Cardiac muscle cell (in vitro differentiated cells and primary cell): ENCODE measurements around the gene AHNAK. TPM values are rescaled to one million over a fixed set of nuclear protein-coding genes. Genes with fewer than 3 reads are reported as not detected.

Experiments
- DNase-seq, 2 donors: peaks; one replicate each; pipeline versions ENCODE4 v3.0.0 to v3.0.0-alpha.2; 2010 to 2017; ENCODE audit warnings: low read depth in 1 of 2, low spot score in 1 of 2
- H3K27ac ChIP-seq: fragments of 200-600 bp; sonication (generic); 2 replicates; pipeline ENCODE4 v1.5.1; 2016
- H3K27me3 ChIP-seq: fragments of 200-600 bp; sonication (generic); 2 replicates; pipeline ENCODE4 v1.6.0; 2016; ENCODE audit warnings: control low read depth
- H3K36me3 ChIP-seq: fragments of 200-600 bp; sonication (generic); 2 replicates; pipeline ENCODE4 v1.5.1; 2016; ENCODE audit warnings: control low read depth
- H3K4me1 ChIP-seq: fragments of 200-600 bp; sonication (generic); 2 replicates; pipeline ENCODE4 v1.8.1; 2017; ENCODE audit warnings: low read depth, mild to moderate bottlenecking, mixed run types
- H3K4me3 ChIP-seq: fragments of 200-600 bp; sonication (generic); 2 replicates; pipeline ENCODE4 v1.5.1; 2016; ENCODE audit warnings: mild to moderate bottlenecking
- H3K9me3 ChIP-seq: fragments of 200-600 bp; sonication (generic); 2 replicates; pipeline ENCODE4 v1.5.1; 2017; ENCODE audit warnings: low read depth, mild to moderate bottlenecking, control low read depth
- CTCF ChIP-seq: IDR thresholded peaks from 2 replicates; pipeline ENCODE4 v1.5.1; 2012; ENCODE audit warnings: low read depth, mild to moderate bottlenecking, low read length
- polyA plus RNA-seq: library from polyadenylated mRNA; unstranded; fragments of >200 nt; fragmentation: Nextera tagmentation; extraction: Ambion mirVana; gene quantifications from 2 replicates; pipeline ENCODE4 v1.2.1, GENCODE V29; 2016
- total RNA-seq: library from RNA; depleted of rRNA; stranded (reverse); fragments of >200 nt; gene quantifications from 2 replicates; pipeline ENCODE4 v1.2.3, GENCODE V29; 2016

AHNAK gene
- total and polyA plus RNA-seq, 2 experiments from 2014 or later = 13.4 to 77.1 TPM

GRCh38 chr11:62423012-62423411 is 123.6 kb downstream of the AHNAK start:
- no peaks in the 10 kb centered on the region for H3K36me3 ChIP-seq
- H3K27me3 ChIP-seq = no peaks in the 10 kb centered on the region
- H3K27ac ChIP-seq = no peak overlapping the region
- H3K4me1 ChIP-seq = peaks cover 5% of the 10 kb centered on the region
- no peak overlapping the region for H3K4me3 ChIP-seq
- TF ChIP-seq CTCF = no peak
- no peaks in the 10 kb centered on the region for H3K9me3 ChIP-seq
- DNase-seq = no peak

GRCh38 chr11:62421996-62422395 is 124.6 kb downstream of the AHNAK start:
- Histone ChIP-seq H3K4me3 (no peak overlapping the region), H3K4me1 (peaks cover 5% of the 10 kb centered on the region), H3K9me3 (no peaks in the 10 kb centered on the region), H3K36me3 (no peaks in the 10 kb centered on the region), H3K27ac (no peak overlapping the region), H3K27me3 (no peaks in the 10 kb centered on the region)
- no peak for DNase-seq
- TF ChIP-seq CTCF = no peak

GRCh38 chr11:62420882-62421281 is 125.7 kb downstream of the AHNAK start:
- Histone ChIP-seq H3K4me3 (no peak overlapping the region), H3K9me3 (no peaks in the 10 kb centered on the region), H3K36me3 (no peaks in the 10 kb centered on the region), H3K4me1 (no peaks in the 10 kb centered on the region), H3K27me3 (no peaks in the 10 kb centered on the region), H3K27ac (no peak overlapping the region)
- no peak for TF ChIP-seq CTCF
- DNase-seq = no peak

- no peaks in the 10 kb centered on the region for H3K36me3 ChIP-seq
- TF ChIP-seq CTCF = no peak
- H3K27me3 ChIP-seq = no peaks in the 10 kb centered on the region
- no peak for DNase-seq
- no peak overlapping the region for H3K4me3 ChIP-seq
- no peaks in the 10 kb centered on the region for H3K4me1 ChIP-seq
- no peak overlapping the region for H3K27ac ChIP-seq
- no peaks in the 10 kb centered on the region for H3K9me3 ChIP-seq
Measured at GRCh38 chr11:62419943-62420342, 126.7 kb downstream of the AHNAK start.

GRCh38 chr11:62419314-62419929 is 127.2 kb downstream of the AHNAK start:
- Histone ChIP-seq H3K27ac (no peak overlapping the region), H3K4me1 (no peaks in the 10 kb centered on the region), H3K9me3 (no peaks in the 10 kb centered on the region), H3K4me3 (no peak overlapping the region), H3K36me3 (no peaks in the 10 kb centered on the region), H3K27me3 (no peaks in the 10 kb centered on the region)
- no peak for TF ChIP-seq CTCF
- no peak for DNase-seq
